Spinal cord (tissue), 10 donors: ENCODE results near the gene PRDM2. TPM values are rescaled to one million over a fixed set of nuclear protein-coding genes. Genes with fewer than 3 reads are reported as not detected.

Experiments used
- DNase-seq, 6 donors: peaks; one replicate each; pipeline versions ENCODE4 v3.0.0 to v3.0.0-alpha.2; 2013 to 2015; ENCODE audit warnings: low spot score in 6 of 6, low read depth in 4 of 6
- H3K27ac ChIP-seq: one replicate; pipeline ENCODE4 v1.5.1; 2013; ENCODE audit warnings: low read depth, low read length, control low read depth
- H3K27me3 ChIP-seq: one replicate; pipeline ENCODE4 v1.6.1; 2013; ENCODE audit warnings: low read length; ENCODE audit not compliant: control insufficient read depth, insufficient read depth
- H3K36me3 ChIP-seq: one replicate; pipeline ENCODE4 v1.6.1; 2013; ENCODE audit warnings: low read length; ENCODE audit not compliant: control insufficient read depth, insufficient read depth
- H3K4me1 ChIP-seq: one replicate; pipeline ENCODE4 v1.6.1; 2013; ENCODE audit warnings: low read length; ENCODE audit not compliant: control insufficient read depth, insufficient read depth
- H3K4me3 ChIP-seq: one replicate; pipeline ENCODE4 v1.5.1; 2013; ENCODE audit warnings: low read depth, low read length, control low read depth
- H3K9me3 ChIP-seq: one replicate; pipeline ENCODE4 v1.6.1; 2013; ENCODE audit warnings: low read length; ENCODE audit not compliant: control insufficient read depth, insufficient read depth
- WGBS: methylation state at CpG from one replicate; pipeline ENCODE4 v1.1.5; 2013; ENCODE audit warnings: missing lambda C conversion rate; ENCODE audit not compliant: insufficient coverage; 5-methylcytosine and 5-hydroxymethylcytosine counted together
- polyA plus RNA-seq, 2 donors: library from polyadenylated mRNA; unstranded; fragments of 120-200 nt; gene quantifications; one replicate each; pipeline ENCODE4 v1.2.1, GENCODE V29; 2013; ENCODE audit not compliant: insufficient read length in 2 of 2
- total RNA-seq, 2 donors: library from RNA; depleted of rRNA in 1 of 2; stranded (reverse); fragments of 120-200 nt in 1 of 2; fragments of >200 nt in 1 of 2; gene quantifications; one replicate each; pipeline versions ENCODE4 v1.2.3 to v1.2.4, GENCODE V29; 2013 to 2014
- donor health status: healthy.

PRDM2 gene
- total and polyA plus RNA-seq, 4 donors: 23.1 to 56.3 (median 47.9) TPM

DNA sequence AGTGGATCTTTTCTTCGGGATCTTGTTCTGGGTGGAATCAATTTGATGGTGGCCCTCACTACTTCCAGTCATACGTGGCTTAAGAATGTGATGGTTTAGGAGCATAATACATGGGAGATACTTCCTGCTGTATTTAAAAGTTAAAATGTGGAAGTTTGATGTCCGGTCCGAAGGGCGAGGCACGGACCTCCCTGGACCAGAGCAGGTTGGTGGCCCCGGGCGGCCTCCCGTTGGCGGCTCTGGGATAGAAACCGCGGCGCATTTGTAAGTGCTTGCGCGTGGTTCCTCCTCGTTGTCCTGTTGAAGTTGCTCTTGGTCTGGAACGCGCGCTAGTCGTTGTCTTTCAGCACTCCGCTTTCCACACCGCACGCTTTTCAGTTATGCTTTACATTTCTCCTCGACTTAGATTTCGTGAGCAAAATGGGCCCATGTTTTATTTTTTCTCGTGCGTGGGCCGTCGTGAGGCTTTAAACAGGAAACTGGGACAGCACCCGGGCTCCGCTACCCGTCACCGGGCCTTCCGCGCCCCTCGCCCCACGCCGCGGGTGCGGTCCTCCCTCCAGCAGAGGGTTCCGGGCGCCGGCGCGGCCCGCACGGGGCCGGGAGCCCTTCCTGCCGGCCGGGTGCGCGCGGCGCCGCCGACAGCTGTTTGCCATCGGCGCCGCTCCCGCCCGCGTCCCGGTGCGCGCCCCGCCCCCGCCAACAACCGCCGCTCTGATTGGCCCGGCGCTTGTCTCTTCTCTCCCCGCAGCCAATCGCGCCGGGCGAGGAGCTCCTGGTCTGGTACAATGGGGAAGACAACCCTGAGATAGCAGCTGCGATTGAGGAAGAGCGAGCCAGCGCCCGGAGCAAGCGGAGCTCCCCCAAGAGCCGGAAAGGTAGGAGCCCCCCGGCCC, 48.9 kb downstream of the PRDM2 start:
- peak; percentile 75 to 99 (median 95) for DNase-seq
- WGBS: under 1% methylated on average over 78 of the region's 83 CpGs
- H3K36me3 ChIP-seq: peaks cover 2% of the 10 kb centered on the region
- peak overlapping the region; percentile 84 for H3K27ac ChIP-seq
- no peaks in the 10 kb centered on the region for H3K27me3 ChIP-seq
- peaks cover 5% of the 10 kb centered on the region for H3K4me1 ChIP-seq
- H3K4me3 ChIP-seq: peak overlapping the region; percentile 67
- H3K9me3 ChIP-seq: no peaks in the 10 kb centered on the region

- Histone ChIP-seq H3K9me3 (no peaks in the 10 kb centered on the region), H3K27ac (peak overlapping the region; percentile 76), H3K4me1 (peaks cover 8% of the 10 kb centered on the region), H3K27me3 (no peaks in the 10 kb centered on the region), H3K4me3 (peak overlapping the region; percentile 60), H3K36me3 (peaks cover 6% of the 10 kb centered on the region)
- WGBS: under 1% methylated on average over 81 of the region's 81 CpGs
- peak in 2 of 6 donors; percentile 42 to 74 for DNase-seq
Measured at GRCh38 chr1:13749543-13750341, 49.8 kb downstream of the PRDM2 start.

- 61% methylated on average over 4 of the region's 5 CpGs for WGBS
- Histone ChIP-seq H3K9me3 (no peaks in the 10 kb centered on the region), H3K4me3 (no peak overlapping the region), H3K36me3 (peaks cover 6% of the 10 kb centered on the region), H3K4me1 (peaks cover 8% of the 10 kb centered on the region), H3K27ac (no peak overlapping the region), H3K27me3 (no peaks in the 10 kb centered on the region)
- DNase-seq: no peak
Measured at GRCh38 chr1:13751458-13751871, 51.5 kb downstream of the PRDM2 start.

DNA sequence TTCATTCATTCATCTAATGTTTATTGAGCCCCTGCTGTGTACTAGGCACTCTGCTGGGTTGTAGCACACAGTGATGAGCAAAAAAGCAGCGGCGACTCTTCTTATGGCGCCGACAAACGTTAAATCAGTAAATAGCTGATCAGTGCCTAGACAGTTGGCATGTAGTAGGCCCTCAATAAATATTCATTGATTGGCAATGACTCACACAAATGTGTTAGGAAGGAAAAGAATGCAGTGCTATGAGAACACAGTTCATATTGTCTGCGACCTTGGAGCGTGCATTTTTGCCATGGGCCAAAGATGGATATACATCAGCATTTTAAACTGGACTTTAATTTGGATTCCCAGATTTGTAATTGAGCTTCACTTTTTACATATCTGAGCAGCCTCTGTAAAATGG, 52.0 kb downstream of the PRDM2 start:
- H3K27me3 ChIP-seq: no peaks in the 10 kb centered on the region
- peaks cover 6% of the 10 kb centered on the region for H3K36me3 ChIP-seq
- H3K27ac ChIP-seq: no peak overlapping the region
- peaks cover 8% of the 10 kb centered on the region for H3K4me1 ChIP-seq
- no peaks in the 10 kb centered on the region for H3K9me3 ChIP-seq
- no peak overlapping the region for H3K4me3 ChIP-seq
- no peak for DNase-seq
- 34% methylated on average over 5 of the region's 7 CpGs for WGBS

GRCh38 chr1:13752852-13753251, 52.9 kb downstream of the PRDM2 start:
- H3K4me3 ChIP-seq: no peak overlapping the region
- H3K9me3 ChIP-seq: no peaks in the 10 kb centered on the region
- DNase-seq: no peak
- no peaks in the 10 kb centered on the region for H3K27me3 ChIP-seq
- 75% methylated on average over 2 of the region's 6 CpGs for WGBS
- peaks cover 6% of the 10 kb centered on the region for H3K36me3 ChIP-seq
- H3K27ac ChIP-seq: no peak overlapping the region
- peaks cover 8% of the 10 kb centered on the region for H3K4me1 ChIP-seq

DNA sequence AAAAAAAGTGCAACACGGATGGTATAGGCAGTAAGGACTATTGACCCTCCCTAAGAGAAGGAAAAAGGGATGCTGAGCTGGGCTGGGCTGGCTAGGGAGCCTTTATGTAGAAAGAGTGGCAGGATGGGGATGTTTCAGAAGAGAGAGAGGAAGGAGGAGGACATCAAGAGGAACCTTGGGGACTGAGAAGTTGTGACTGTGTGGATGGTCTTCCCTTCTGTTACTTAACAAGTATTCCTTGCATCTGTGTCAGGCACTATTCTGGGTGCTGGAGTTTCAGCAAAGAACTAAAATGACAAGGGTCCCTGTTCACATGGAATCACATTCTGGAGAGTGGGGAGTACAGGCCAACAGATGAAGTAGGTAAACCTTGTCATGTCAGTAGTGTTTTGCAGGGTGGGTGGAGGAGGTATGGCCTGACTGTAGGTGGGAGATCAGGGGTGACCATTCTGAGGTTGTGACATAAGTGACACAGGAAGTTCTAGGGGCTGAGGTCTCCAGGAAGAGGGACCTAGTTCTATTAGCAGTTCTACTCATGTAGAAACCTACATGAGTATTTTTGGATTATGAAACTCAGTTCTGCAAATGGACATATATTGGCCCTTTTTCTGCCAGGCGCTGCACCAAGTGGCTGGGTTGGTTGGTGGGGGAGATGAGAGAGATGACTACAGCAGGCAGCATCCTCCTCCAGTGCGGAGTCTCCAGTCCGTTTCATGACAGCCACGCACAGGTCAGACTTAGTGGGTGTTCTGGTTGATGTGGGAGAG, 53.8 kb downstream of the PRDM2 start:
- no peak overlapping the region for H3K27ac ChIP-seq
- DNase-seq: no peak
- H3K27me3 ChIP-seq: no peaks in the 10 kb centered on the region
- WGBS: 100% methylated on average over 1 of the region's 5 CpGs
- peaks cover 3% of the 10 kb centered on the region for H3K4me1 ChIP-seq
- no peak overlapping the region for H3K4me3 ChIP-seq
- H3K36me3 ChIP-seq: peaks cover 6% of the 10 kb centered on the region
- H3K9me3 ChIP-seq: no peaks in the 10 kb centered on the region

GRCh38 chr1:13754510-13755103, 54.6 kb downstream of the PRDM2 start:
- Histone ChIP-seq H3K9me3 (no peaks in the 10 kb centered on the region), H3K4me1 (peaks cover 3% of the 10 kb centered on the region), H3K36me3 (peaks cover 6% of the 10 kb centered on the region), H3K4me3 (no peak overlapping the region), H3K27ac (no peak overlapping the region), H3K27me3 (no peaks in the 10 kb centered on the region)
- 60% methylated on average over 6 of the region's 6 CpGs for WGBS
- no peak for DNase-seq

- no peak overlapping the region for H3K4me3 ChIP-seq
- H3K9me3 ChIP-seq: no peaks in the 10 kb centered on the region
- DNase-seq: no peak
- peaks cover 3% of the 10 kb centered on the region for H3K4me1 ChIP-seq
- H3K27me3 ChIP-seq: no peaks in the 10 kb centered on the region
- H3K36me3 ChIP-seq: peaks cover 6% of the 10 kb centered on the region
- no peak overlapping the region for H3K27ac ChIP-seq
- 75% methylated on average over 2 of the region's 4 CpGs for WGBS
Measured at GRCh38 chr1:13756557-13757315, 56.7 kb downstream of the PRDM2 start.
